Gastroesophageal sphincter (tissue), 4 donors: ENCODE results near the gene KCNIP3. TPM values are rescaled to one million over a fixed set of nuclear protein-coding genes. Genes with fewer than 3 reads are reported as not detected.

ENCODE experiments used
- ATAC-seq: fragments of 150-250 bp; one replicate; pipeline ENCODE4 v1.9.1; 2016; ENCODE audit warnings: mild to moderate bottlenecking, moderate library complexity
- H3K27ac ChIP-seq, 4 donors: fragments of 200-600 bp; sonication (generic) in 3 of 4; 1 replicate in 3 of 4; 2 replicates in 1 of 4; pipeline ENCODE4 v1.5.1; 2016 to 2019
- H3K27me3 ChIP-seq: fragments of 200-600 bp; sonication (generic); one replicate; pipeline ENCODE4 v1.5.1; 2019
- H3K36me3 ChIP-seq, 2 donors: fragments of 200-600 bp; sonication (generic); one replicate each; pipeline ENCODE4 v1.5.1; 2019; ENCODE audit warnings: control low read depth in 1 of 2
- H3K4me1 ChIP-seq, 3 donors: fragments of 200-600 bp; sonication (generic); 1 replicate in 2 of 3; 2 replicates in 1 of 3; pipeline ENCODE4 v1.5.1; 2016 to 2019; ENCODE audit warnings: control low read depth in 2 of 3
- H3K4me3 ChIP-seq, 2 donors: fragments of 200-600 bp; sonication (generic); one replicate each; pipeline ENCODE4 v1.5.1; 2019; ENCODE audit warnings: mild to moderate bottlenecking in 1 of 2, moderate library complexity in 1 of 2
- H3K9me3 ChIP-seq, 3 donors: fragments of 200-600 bp; sonication (generic); one replicate each; pipeline ENCODE4 v1.5.1; 2017 to 2019; ENCODE audit warnings: control low read depth in 2 of 3
- CTCF ChIP-seq, 4 experiments: fragments of 200-600 bp in 2 of 4; fragments of 450-650 bp in 2 of 4; sonication (generic) in 1 of 4; IDR thresholded peaks; one replicate each; pipeline ENCODE4 v1.5.1; 2017 to 2019; ENCODE audit warnings: antibody characterized with exemption in 4 of 4, mild to moderate bottlenecking in 2 of 4, moderate library complexity in 2 of 4
- EP300 ChIP-seq: sonication (generic); formaldehyde crosslinking; IDR thresholded peaks from one replicate; pipeline ENCODE4 v1.6.1; 2017; ENCODE audit warnings: antibody characterized with exemption, mild to moderate bottlenecking
- POLR2A ChIP-seq, 2 donors: fragments of 450-650 bp; IDR thresholded peaks; one replicate each; pipeline ENCODE4 v1.6.1; 2017; ENCODE audit warnings: antibody characterized with exemption in 2 of 2, mild to moderate bottlenecking in 2 of 2, moderate library complexity in 1 of 2
- POLR2AphosphoS5 ChIP-seq: sonication (generic); formaldehyde crosslinking; IDR thresholded peaks from one replicate; pipeline ENCODE4 v1.6.1; 2017; ENCODE audit warnings: antibody characterized with exemption
- WGBS, 2 donors: methylation state at CpG; one replicate each; pipeline ENCODE4 v1.1.5; 2018; ENCODE audit warnings: low coverage in 1 of 2; 5-methylcytosine and 5-hydroxymethylcytosine counted together
- total RNA-seq, 4 donors: library from RNA; depleted of rRNA; stranded (reverse); fragments of >200 nt; gene quantifications; one replicate each; pipeline ENCODE4 v1.1.0, GENCODE V29; 2016

The KCNIP3 gene
- total RNA-seq, 4 donors from 2014 or later, result 14.4 to 41.4 (median 20.0) TPM

GRCh38 chr2:95299961-95300360 lies 2.8 kb downstream of the KCNIP3 start:
- Histone ChIP-seq H3K4me3 (no peak overlapping the region), H3K4me1 (peaks cover 0 to 18% (median 0%) of the 10 kb centered on the region in 3 donors), H3K27me3 (peaks cover 50% of the 10 kb centered on the region), H3K36me3 (no peaks in the 10 kb centered on the region), H3K9me3 (no peaks in the 10 kb centered on the region), H3K27ac (no peak overlapping the region)
- no peak for ATAC-seq
- no CpG with 5 or more reads among the region's 9 CpGs for WGBS, 2 donors
- no peak for TF ChIP-seq POLR2AphosphoS5
- no peak for TF ChIP-seq CTCF (IDR thresholded peaks at IDR 0.05)
- no peak for TF ChIP-seq EP300
- no peak for TF ChIP-seq POLR2A (IDR thresholded peaks at IDR 0.05)

GRCh38 chr2:95300450-95300849 lies 3.3 kb downstream of the KCNIP3 start:
- TF ChIP-seq EP300 (no peak), POLR2A (IDR thresholded peaks at IDR 0.05) (no peak), POLR2AphosphoS5 (no peak), CTCF (IDR thresholded peaks at IDR 0.05) (no peak)
- no peak for ATAC-seq
- Histone ChIP-seq H3K9me3 (no peaks in the 10 kb centered on the region), H3K36me3 (no peaks in the 10 kb centered on the region), H3K4me3 (no peak overlapping the region), H3K27ac (no peak overlapping the region), H3K27me3 (peaks cover 50% of the 10 kb centered on the region), H3K4me1 (peaks cover 0 to 21% (median 0%) of the 10 kb centered on the region in 3 donors)
- WGBS, 2 donors, result no CpG with 5 or more reads among the region's 11 CpGs

- TF ChIP-seq POLR2A (IDR thresholded peaks at IDR 0.05), result no peak
- no peak for TF ChIP-seq POLR2AphosphoS5
- TF ChIP-seq CTCF (IDR thresholded peaks at IDR 0.05), result no peak
- no peak for TF ChIP-seq EP300
- no peak overlapping the region for H3K4me3 ChIP-seq
- peaks cover 0 to 22% (median 0%) of the 10 kb centered on the region in 3 donors for H3K4me1 ChIP-seq
- peaks cover 50% of the 10 kb centered on the region for H3K27me3 ChIP-seq
- H3K27ac ChIP-seq, result no peak overlapping the region
- ATAC-seq, result no peak
- no CpG with 5 or more reads among the region's 4 CpGs for WGBS, 2 donors
- no peaks in the 10 kb centered on the region for H3K36me3 ChIP-seq
- no peaks in the 10 kb centered on the region for H3K9me3 ChIP-seq
Observed at GRCh38 chr2:95301186-95301585, 4.0 kb downstream of the KCNIP3 start.

GRCh38 chr2:95301876-95302641 lies 4.9 kb downstream of the KCNIP3 start:
- no peak for TF ChIP-seq CTCF (IDR thresholded peaks at IDR 0.05)
- TF ChIP-seq POLR2A (IDR thresholded peaks at IDR 0.05), result no peak
- no peak for TF ChIP-seq EP300
- TF ChIP-seq POLR2AphosphoS5, result no peak
- 80% methylated on average over 2 of the region's 17 CpGs; no CpG with 5 or more reads in 1 of the 2 donors for WGBS, 2 donors
- no peak for ATAC-seq

More at GRCh38 chr2:95301876-95302641, 4.9 kb downstream of the KCNIP3 start:
- H3K36me3 ChIP-seq, result no peaks in the 10 kb centered on the region
- H3K27me3 ChIP-seq, result peaks cover 50% of the 10 kb centered on the region
- no peak overlapping the region for H3K27ac ChIP-seq
- no peaks in the 10 kb centered on the region for H3K9me3 ChIP-seq
- no peak overlapping the region for H3K4me3 ChIP-seq
- H3K4me1 ChIP-seq, result peaks cover 0 to 13% (median 0%) of the 10 kb centered on the region in 3 donors
